Measurements from ENCODE around the gene IL33. TPM values are rescaled to one million over a fixed set of nuclear protein-coding genes. Genes with fewer than 3 reads are reported as not detected.

IL33 gene
- total RNA-seq, 1 experiment from 2014 or later = 2.7 TPM

- peak overlapping the region; percentile 26; the same call in 1 of the 2 replicates for H3K4me2 ChIP-seq (ENCODE audit: low read length)
- H3K9me3 ChIP-seq (ENCODE audit: low read length) = no peaks in the 10 kb centered on the region
- no peak overlapping the region for H3K4me3 ChIP-seq (ENCODE audit: low read length)
- DNase-seq = peak; percentile 25
- H2AFZ ChIP-seq (ENCODE audit: low read length) = no peak overlapping the region
- H3F3A ChIP-seq (ENCODE audit: low read length, unreplicated experiment) = no peaks in the 10 kb centered on the region
- H3K36me3 ChIP-seq (ENCODE audit: low read depth, low read length) = no peaks in the 10 kb centered on the region
- ATAC-seq = no peak
- CTCF ChIA-PET = no interaction called here
- POLR2A ChIA-PET (ENCODE audit: unreplicated experiment) = no interaction called here
- no peaks in the 10 kb centered on the region for H3K9me2 ChIP-seq (replicated peaks; ENCODE audit: low read length)
- H3K27me3 ChIP-seq (ENCODE audit: low read length) = no peaks in the 10 kb centered on the region
- no peaks in the 10 kb centered on the region for H4K20me1 ChIP-seq (ENCODE audit: low read length)
- peaks cover 3% of the 10 kb centered on the region; the same call in 1 of the 2 replicates for H3K4me1 ChIP-seq (ENCODE audit: insufficient read depth, low read length)
- no TSS peak for BruUV-seq (replicated peaks)
- H3K79me2 ChIP-seq (ENCODE audit: low read length) = no peaks in the 10 kb centered on the region
- H3K9ac ChIP-seq (ENCODE audit: low read length) = no peak overlapping the region
- TF ChIP-seq EZH2phosphoT487 (IDR thresholded peaks at IDR 0.05; ENCODE audit: borderline replicate concordance, low read length) (no peak), EZH2 (IDR thresholded peaks at IDR 0.05; ENCODE audit: low read length, unreplicated experiment) (no peak)
- TF ChIP-seq, protein P1, sequence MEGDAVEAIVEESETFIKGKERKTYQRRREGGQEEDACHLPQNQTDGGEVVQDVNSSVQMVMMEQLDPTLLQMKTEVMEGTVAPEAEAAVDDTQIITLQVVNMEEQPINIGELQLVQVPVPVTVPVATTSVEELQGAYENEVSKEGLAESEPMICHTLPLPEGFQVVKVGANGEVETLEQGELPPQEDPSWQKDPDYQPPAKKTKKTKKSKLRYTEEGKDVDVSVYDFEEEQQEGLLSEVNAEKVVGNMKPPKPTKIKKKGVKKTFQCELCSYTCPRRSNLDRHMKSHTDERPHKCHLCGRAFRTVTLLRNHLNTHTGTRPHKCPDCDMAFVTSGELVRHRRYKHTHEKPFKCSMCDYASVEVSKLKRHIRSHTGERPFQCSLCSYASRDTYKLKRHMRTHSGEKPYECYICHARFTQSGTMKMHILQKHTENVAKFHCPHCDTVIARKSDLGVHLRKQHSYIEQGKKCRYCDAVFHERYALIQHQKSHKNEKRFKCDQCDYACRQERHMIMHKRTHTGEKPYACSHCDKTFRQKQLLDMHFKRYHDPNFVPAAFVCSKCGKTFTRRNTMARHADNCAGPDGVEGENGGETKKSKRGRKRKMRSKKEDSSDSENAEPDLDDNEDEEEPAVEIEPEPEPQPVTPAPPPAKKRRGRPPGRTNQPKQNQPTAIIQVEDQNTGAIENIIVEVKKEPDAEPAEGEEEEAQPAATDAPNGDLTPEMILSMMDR (conservative IDR thresholded peaks at IDR 0.05; ENCODE audit: low read depth, low read length) = no peak
- H3K27ac ChIP-seq (ENCODE audit: low read length) = no peak overlapping the region
- intact Hi-C loops (cut with micrococcal nuclease) = no loop called here
Measured at GRCh38 chr9:6218099-6218502, 2.5 kb downstream of the IL33 start.

GRCh38 chr9:6219040-6219439, 3.4 kb downstream of the IL33 start:
- no peak overlapping the region for H3K9ac ChIP-seq (ENCODE audit: low read length)
- no peaks in the 10 kb centered on the region for H3K27me3 ChIP-seq (ENCODE audit: low read length)
- no peaks in the 10 kb centered on the region for H3K36me3 ChIP-seq (ENCODE audit: low read depth, low read length)
- POLR2A ChIA-PET (ENCODE audit: unreplicated experiment) = no interaction called here
- BruUV-seq (replicated peaks) = no TSS peak
- no peak overlapping the region for H3K4me2 ChIP-seq (ENCODE audit: low read length)
- no peaks in the 10 kb centered on the region for H4K20me1 ChIP-seq (ENCODE audit: low read length)
- ATAC-seq (no peak), DNase-seq (no peak)
- H3K4me3 ChIP-seq (ENCODE audit: low read length) = no peak overlapping the region
- TF ChIP-seq EZH2 (IDR thresholded peaks at IDR 0.05; ENCODE audit: low read length, unreplicated experiment) (no peak), EZH2phosphoT487 (IDR thresholded peaks at IDR 0.05; ENCODE audit: borderline replicate concordance, low read length) (no peak)
- TF ChIP-seq, protein P1 (conservative IDR thresholded peaks at IDR 0.05; ENCODE audit: low read depth, low read length) = no peak
- no peak overlapping the region for H2AFZ ChIP-seq (ENCODE audit: low read length)
- intact Hi-C loops (cut with micrococcal nuclease) = no loop called here
- no peaks in the 10 kb centered on the region for H3K79me2 ChIP-seq (ENCODE audit: low read length)
- H3K9me3 ChIP-seq (ENCODE audit: low read length) = no peaks in the 10 kb centered on the region
- H3F3A ChIP-seq (ENCODE audit: low read length, unreplicated experiment) = no peaks in the 10 kb centered on the region
- H3K27ac ChIP-seq (ENCODE audit: low read length) = no peak overlapping the region
- H3K4me1 ChIP-seq (ENCODE audit: insufficient read depth, low read length) = no peaks in the 10 kb centered on the region
- no peaks in the 10 kb centered on the region for H3K9me2 ChIP-seq (replicated peaks; ENCODE audit: low read length)
- CTCF ChIA-PET = no interaction called here

- Histone ChIP-seq H4K20me1 (ENCODE audit: low read length) (no peaks in the 10 kb centered on the region), H3K4me2 (ENCODE audit: low read length) (no peak overlapping the region), H3K27ac (ENCODE audit: low read length) (no peak overlapping the region), H2AFZ (ENCODE audit: low read length) (no peak overlapping the region), H3F3A (ENCODE audit: low read length, unreplicated experiment) (no peaks in the 10 kb centered on the region), H3K4me3 (ENCODE audit: low read length) (no peak overlapping the region), H3K4me1 (ENCODE audit: insufficient read depth, low read length) (no peaks in the 10 kb centered on the region), H3K27me3 (ENCODE audit: low read length) (no peaks in the 10 kb centered on the region), H3K9me2 (replicated peaks; ENCODE audit: low read length) (no peaks in the 10 kb centered on the region), H3K79me2 (ENCODE audit: low read length) (no peaks in the 10 kb centered on the region), H3K36me3 (ENCODE audit: low read depth, low read length) (no peaks in the 10 kb centered on the region), H3K9ac (ENCODE audit: low read length) (no peak overlapping the region), H3K9me3 (ENCODE audit: low read length) (no peaks in the 10 kb centered on the region)
- CTCF ChIA-PET = no interaction called here
- ATAC-seq = no peak
- POLR2A ChIA-PET (ENCODE audit: unreplicated experiment) = no interaction called here
- no TSS peak for BruUV-seq (replicated peaks)
- TF ChIP-seq, protein P1 (conservative IDR thresholded peaks at IDR 0.05; ENCODE audit: low read depth, low read length) = no peak
- TF ChIP-seq EZH2 (IDR thresholded peaks at IDR 0.05; ENCODE audit: low read length, unreplicated experiment) = no peak
- intact Hi-C loops (cut with micrococcal nuclease) = no loop called here
- no peak for DNase-seq
Measured at GRCh38 chr9:6219981-6220380, 4.4 kb downstream of the IL33 start.
